Iris pigment epithelial cell (primary cell): ENCODE results near the gene EHBP1.
"Not testable (repeated sequence)": the region's sequence is repeated elsewhere in the genome, so short reads cannot be mapped to it uniquely, and the experiment has no call there.

ENCODE experiments used
- DNase-seq: peaks from one replicate; pipeline ENCODE4 v3.0.0-alpha.2; 2011; ENCODE audit warnings: low read depth

Gene EHBP1

GRCh38 chr2:63073994-63074393 is 368.5 kb downstream of the EHBP1 start:
- no peak for DNase-seq

- DNase-seq: not testable (repeated sequence)
Measured at GRCh38 chr2:63074399-63074798, 368.9 kb downstream of the EHBP1 start.

GRCh38 chr2:63078852-63079606 is 373.5 kb downstream of the EHBP1 start:
- DNase-seq: peak; percentile 23

- DNase-seq: no peak
Measured at GRCh38 chr2:63081404-63081803, 375.9 kb downstream of the EHBP1 start.

- no peak for DNase-seq
Measured at GRCh38 chr2:63086687-63087086, 381.2 kb downstream of the EHBP1 start.

- no peak for DNase-seq
Measured at GRCh38 chr2:63092401-63092800, 386.9 kb downstream of the EHBP1 start.

GRCh38 chr2:63092857-63093256 is 387.3 kb downstream of the EHBP1 start:
- DNase-seq: no peak

GRCh38 chr2:63093502-63093901 is 388.0 kb downstream of the EHBP1 start:
- DNase-seq: no peak
